ENCODE measurements around the gene MAGI1. TPM values are rescaled to one million over a fixed set of nuclear protein-coding genes. Genes with fewer than 3 reads are reported as not detected.

MAGI1 gene
- polyA plus RNA-seq, 1 of the 3 experiments (the other 2 are of a cell fraction), result 10.3 TPM

DNA sequence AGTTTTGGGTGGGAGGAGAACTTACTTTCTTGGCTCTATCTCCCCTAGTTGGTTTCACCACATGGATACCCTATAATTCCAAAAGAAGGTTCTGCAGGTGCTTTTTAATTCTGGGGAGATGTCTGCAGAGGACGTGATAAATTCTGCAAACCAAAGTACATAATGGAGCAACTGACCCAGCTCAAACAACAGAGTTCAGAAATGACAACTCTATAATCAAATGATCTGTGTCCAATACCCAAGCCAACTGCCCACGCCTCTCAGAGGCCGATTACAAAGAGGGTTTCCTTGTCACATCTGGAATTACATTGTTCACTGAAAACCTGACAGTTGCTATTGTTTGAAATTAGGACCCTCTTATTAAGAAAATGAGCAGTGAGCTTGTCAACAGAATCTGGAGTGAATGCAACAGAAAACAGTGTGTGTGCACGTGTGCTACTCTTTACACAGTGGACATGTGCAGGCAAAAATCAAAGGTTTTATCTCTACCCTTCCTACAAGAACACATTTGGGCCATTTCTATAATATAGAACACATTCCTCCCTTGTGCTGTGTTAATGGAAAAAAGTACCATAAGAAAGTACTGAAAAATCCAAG, 593.0 kb downstream of the MAGI1 start (continued):
- TF ChIP-seq RCOR1 (IDR thresholded peaks at IDR 0.05; ENCODE audit: low read length), result no peak
- TF ChIP-seq FOSL2 (IDR thresholded peaks at IDR 0.05; ENCODE audit: borderline replicate concordance, low read depth), result no peak
- no peak for TF ChIP-seq ELF1 (IDR thresholded peaks at IDR 0.05)
- TF ChIP-seq CHD2 (IDR thresholded peaks at IDR 0.05; ENCODE audit: low read length, partially characterized antibody), result no peak
- no peak for TF ChIP-seq RXRA (IDR thresholded peaks at IDR 0.05; ENCODE audit: borderline replicate concordance, low read depth)

DNA sequence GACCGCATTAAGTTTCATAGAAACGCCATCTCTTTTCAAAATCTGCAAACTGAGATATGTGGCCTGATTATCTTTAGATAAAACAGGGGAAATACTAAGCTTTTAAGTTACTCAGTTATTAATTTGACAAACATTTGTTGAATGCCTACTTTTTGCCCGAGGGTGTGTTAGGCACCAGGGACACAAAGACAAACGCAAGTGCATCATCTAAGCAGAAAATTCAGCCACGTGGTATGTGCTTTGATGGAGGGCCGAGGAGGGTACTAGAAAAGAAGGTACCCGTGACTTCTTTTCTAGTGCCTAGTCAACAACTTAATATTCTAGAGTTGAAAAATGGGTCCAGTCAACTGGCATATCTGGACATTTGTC, 594.3 kb downstream of the MAGI1 start:
- Histone ChIP-seq H3K9me3 (no peaks in the 10 kb centered on the region), H2AFZ (ENCODE audit: low read depth) (no peak overlapping the region), H3K36me3 (replicated peaks in 1 of 2; ENCODE audit: control insufficient read depth in 1 of 2, insufficient read depth in 2 of 2, low read length in 1 of 2) (peaks cover 8 to 9% of the 10 kb centered on the region in 2 experiments), H3K79me2 (ENCODE audit: insufficient read depth) (no peaks in the 10 kb centered on the region), H3K9ac (no peak overlapping the region), H3K4me2 (no peak overlapping the region), H4K20me1 (ENCODE audit: insufficient read depth) (no peaks in the 10 kb centered on the region), H3F3A (replicated peaks; ENCODE audit: insufficient read depth) (no peaks in the 10 kb centered on the region), H3K9me2 (no peaks in the 10 kb centered on the region), H3K4me1 (ENCODE audit: control insufficient read depth in 1 of 2, insufficient read depth in 2 of 2, low read depth in 1 of 2, low read length in 1 of 2) (peaks cover 0 to 7% of the 10 kb centered on the region in 2 experiments; a peak in 2 of 4 replicates), H3K27ac (ENCODE audit: low read depth in 2 of 2, low read length in 1 of 2) (no peak overlapping the region), H3K4me3 (ENCODE audit: low read depth in 2 of 2, low read length in 1 of 2) (no peak overlapping the region), H3K27me3 (ENCODE audit: insufficient read depth) (no peaks in the 10 kb centered on the region)
- no peak for DNase-seq
- CTCF ChIA-PET, result interaction anchor here (1.0 to 1.5 kb wide), 4 partner anchors 227 to 306 kb away, joined by 3 to 6 read pairs (median 3); no protein-coding TSS in a partner anchor
- POLR2A ChIA-PET, result no interaction called here
- WGBS (ENCODE audit: low lambda C conversion rate), result 94% methylated on average over 7 of the region's 7 CpGs
- no peak for TF ChIP-seq SMC3 (IDR thresholded peaks at IDR 0.05; ENCODE audit: low read depth, low read length)
- TF ChIP-seq, protein P1, sequence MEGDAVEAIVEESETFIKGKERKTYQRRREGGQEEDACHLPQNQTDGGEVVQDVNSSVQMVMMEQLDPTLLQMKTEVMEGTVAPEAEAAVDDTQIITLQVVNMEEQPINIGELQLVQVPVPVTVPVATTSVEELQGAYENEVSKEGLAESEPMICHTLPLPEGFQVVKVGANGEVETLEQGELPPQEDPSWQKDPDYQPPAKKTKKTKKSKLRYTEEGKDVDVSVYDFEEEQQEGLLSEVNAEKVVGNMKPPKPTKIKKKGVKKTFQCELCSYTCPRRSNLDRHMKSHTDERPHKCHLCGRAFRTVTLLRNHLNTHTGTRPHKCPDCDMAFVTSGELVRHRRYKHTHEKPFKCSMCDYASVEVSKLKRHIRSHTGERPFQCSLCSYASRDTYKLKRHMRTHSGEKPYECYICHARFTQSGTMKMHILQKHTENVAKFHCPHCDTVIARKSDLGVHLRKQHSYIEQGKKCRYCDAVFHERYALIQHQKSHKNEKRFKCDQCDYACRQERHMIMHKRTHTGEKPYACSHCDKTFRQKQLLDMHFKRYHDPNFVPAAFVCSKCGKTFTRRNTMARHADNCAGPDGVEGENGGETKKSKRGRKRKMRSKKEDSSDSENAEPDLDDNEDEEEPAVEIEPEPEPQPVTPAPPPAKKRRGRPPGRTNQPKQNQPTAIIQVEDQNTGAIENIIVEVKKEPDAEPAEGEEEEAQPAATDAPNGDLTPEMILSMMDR (IDR thresholded peaks at IDR 0.05), result no peak
- TF ChIP-seq FOXJ3 (CRISPR knock-in tag; IDR thresholded peaks at IDR 0.05), result no peak
- TF ChIP-seq NFIC (IDR thresholded peaks at IDR 0.05; ENCODE audit: borderline replicate concordance), result no peak
- TF ChIP-seq, protein P2, sequence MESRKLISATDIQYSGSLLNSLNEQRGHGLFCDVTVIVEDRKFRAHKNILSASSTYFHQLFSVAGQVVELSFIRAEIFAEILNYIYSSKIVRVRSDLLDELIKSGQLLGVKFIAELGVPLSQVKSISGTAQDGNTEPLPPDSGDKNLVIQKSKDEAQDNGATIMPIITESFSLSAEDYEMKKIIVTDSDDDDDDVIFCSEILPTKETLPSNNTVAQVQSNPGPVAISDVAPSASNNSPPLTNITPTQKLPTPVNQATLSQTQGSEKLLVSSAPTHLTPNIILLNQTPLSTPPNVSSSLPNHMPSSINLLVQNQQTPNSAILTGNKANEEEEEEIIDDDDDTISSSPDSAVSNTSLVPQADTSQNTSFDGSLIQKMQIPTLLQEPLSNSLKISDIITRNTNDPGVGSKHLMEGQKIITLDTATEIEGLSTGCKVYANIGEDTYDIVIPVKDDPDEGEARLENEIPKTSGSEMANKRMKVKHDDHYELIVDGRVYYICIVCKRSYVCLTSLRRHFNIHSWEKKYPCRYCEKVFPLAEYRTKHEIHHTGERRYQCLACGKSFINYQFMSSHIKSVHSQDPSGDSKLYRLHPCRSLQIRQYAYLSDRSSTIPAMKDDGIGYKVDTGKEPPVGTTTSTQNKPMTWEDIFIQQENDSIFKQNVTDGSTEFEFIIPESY (IDR thresholded peaks at IDR 0.05; ENCODE audit: borderline replicate concordance, low read depth), result no peak
- no peak for TF ChIP-seq RCOR1 (IDR thresholded peaks at IDR 0.05; ENCODE audit: low read length)
- TF ChIP-seq TCF12 (IDR thresholded peaks at IDR 0.05), result no peak
- TF ChIP-seq RFX5 (IDR thresholded peaks at IDR 0.05; ENCODE audit: low read length), result no peak
- TF ChIP-seq RAD21 (IDR thresholded peaks at IDR 0.05; ENCODE audit: low read length), result no peak
- no peak for TF ChIP-seq GABPA (IDR thresholded peaks at IDR 0.05; ENCODE audit: low read depth)
- TF ChIP-seq ELF1 (IDR thresholded peaks at IDR 0.05), result no peak
- TF ChIP-seq POLR2AphosphoS5 (IDR thresholded peaks at IDR 0.05; ENCODE audit: low read depth, low read length), result no peak

All from SK-N-SH (cell line).